DMS53 treated with DMSO at 0.1 percent for 48 hours (cell line): ENCODE measurements around the gene SEL1L2.

ENCODE experiments used
- DNase-seq: peaks from one replicate; lab custom pipeline; 2025; ENCODE audit not compliant: unreplicated experiment; lab: John Stamatoyannopoulos, UW

The SEL1L2 gene

GRCh38 chr20:13817342-13817741, 173.1 kb downstream of the SEL1L2 start:
- DNase-seq = no peak

GRCh38 chr20:13816757-13817156, 173.7 kb downstream of the SEL1L2 start:
- DNase-seq = no peak

GRCh38 chr20:13814672-13815071, 175.7 kb downstream of the SEL1L2 start:
- no peak for DNase-seq

- no peak for DNase-seq
Measured at GRCh38 chr20:13813910-13814309, 176.5 kb downstream of the SEL1L2 start.

- DNase-seq = no peak
Measured at GRCh38 chr20:13810446-13810845, 180.0 kb downstream of the SEL1L2 start.

- DNase-seq = no peak
Measured at GRCh38 chr20:13809855-13810254, 180.6 kb downstream of the SEL1L2 start.

GRCh38 chr20:13809373-13809772, 181.0 kb downstream of the SEL1L2 start:
- no peak for DNase-seq

- DNase-seq = peak; percentile 57
Measured at GRCh38 chr20:13800728-13801134, 189.7 kb downstream of the SEL1L2 start.

- DNase-seq = no peak
Measured at GRCh38 chr20:13799974-13800373, 190.4 kb downstream of the SEL1L2 start.
